NCI-H128 (cell line): ENCODE data around the gene MKRN1.
"Not testable (repeated sequence)": the region's sequence is repeated elsewhere in the genome, so short reads cannot be mapped to it uniquely, and the experiment has no call there.

ENCODE experiments used
- DNase-seq: peaks from one replicate; lab custom pipeline; 2025; ENCODE audit not compliant: unreplicated experiment; lab: John Stamatoyannopoulos, UW

The MKRN1 gene

GRCh38 chr7:140435252-140435895 lies 43.9 kb downstream of the MKRN1 start:
- DNase-seq: no peak

GRCh38 chr7:140433396-140433795 lies 45.9 kb downstream of the MKRN1 start:
- DNase-seq: no peak

GRCh38 chr7:140426130-140426529 lies 53.2 kb downstream of the MKRN1 start:
- no peak for DNase-seq

- DNase-seq: no peak
Measured at GRCh38 chr7:140425718-140426117, 53.6 kb downstream of the MKRN1 start.

- DNase-seq: no peak
Measured at GRCh38 chr7:140423501-140423900, 55.8 kb downstream of the MKRN1 start.

- no peak for DNase-seq
Measured at GRCh38 chr7:140421521-140421920, 57.8 kb downstream of the MKRN1 start.

GRCh38 chr7:140418653-140419052 lies 60.7 kb downstream of the MKRN1 start:
- no peak for DNase-seq

- DNase-seq: not testable (repeated sequence)
Measured at GRCh38 chr7:140418156-140418472, 61.2 kb downstream of the MKRN1 start.

GRCh38 chr7:140417456-140418155 lies 61.7 kb downstream of the MKRN1 start:
- no peak for DNase-seq

- no peak for DNase-seq
Measured at GRCh38 chr7:140416560-140416959, 62.7 kb downstream of the MKRN1 start.

- not testable (repeated sequence) for DNase-seq
Measured at GRCh38 chr7:140415816-140416215, 63.5 kb downstream of the MKRN1 start.

GRCh38 chr7:140415361-140415760 lies 63.9 kb downstream of the MKRN1 start:
- DNase-seq: no peak

- no peak for DNase-seq
Measured at GRCh38 chr7:140404565-140405065, 74.7 kb downstream of the MKRN1 start.

- DNase-seq: no peak
Measured at GRCh38 chr7:140403878-140404564, 75.3 kb downstream of the MKRN1 start, which contains the start of gene RAB19. Gene RAB19 (plus strand): TSS chr7:140404058. CDS start chr7:140407647, 3,589 bp downstream.
